GM23338 (cell line): ENCODE measurements around the gene M6PR. TPM values are rescaled to one million over a fixed set of nuclear protein-coding genes. Genes with fewer than 3 reads are reported as not detected.

Experiments
- ATAC-seq: fragments of 200-7000 bp; cut with Tn5 transposase; 3 replicates; pipeline ENCODE4 v1.9.1; 2020
- DNase-seq: peaks from one replicate; pipeline ENCODE4 v3.0.0-alpha.2; 2015; ENCODE audit warnings: low spot score
- H2AFZ ChIP-seq: fragments of 200-600 bp; sonication (generic); 2 replicates; pipeline ENCODE4 v1.8.0; 2016; ENCODE audit warnings: antibody characterized with exemption, mild to moderate bottlenecking, moderate library complexity
- H3F3A ChIP-seq: fragments of 200-600 bp; sonication (generic); replicated peaks from 2 replicates; pipeline ENCODE4 v1.8.0; 2017; ENCODE audit warnings: antibody characterized with exemption, mixed run types, low read depth
- H3K27ac ChIP-seq: fragments of 200-600 bp; sonication (generic); 2 replicates; pipeline ENCODE4 v1.6.1; 2016; ENCODE audit warnings: low read depth
- H3K27me3 ChIP-seq: fragments of 200-600 bp; sonication (generic); 2 replicates; pipeline ENCODE4 v1.8.0; 2016; ENCODE audit warnings: mild to moderate bottlenecking, mixed run types, moderate library complexity; ENCODE audit not compliant: insufficient read depth
- H3K36me3 ChIP-seq: fragments of 200-600 bp; sonication (generic); 2 replicates; pipeline ENCODE4 v1.8.0; 2016; ENCODE audit warnings: mild to moderate bottlenecking; ENCODE audit not compliant: insufficient read depth
- H3K4me1 ChIP-seq: fragments of 200-600 bp; sonication (generic); 2 replicates; pipeline ENCODE4 v1.8.0; 2016; ENCODE audit warnings: mild to moderate bottlenecking, moderate library complexity; ENCODE audit not compliant: insufficient read depth
- H3K4me2 ChIP-seq: fragments of 200-600 bp; sonication (generic); 2 replicates; pipeline ENCODE4 v1.7.1; 2017; ENCODE audit warnings: mixed run types
- H3K4me3 ChIP-seq: fragments of 200-600 bp; sonication (generic); 2 replicates; pipeline ENCODE4 v1.6.1; 2016; ENCODE audit warnings: mixed run types
- H3K79me2 ChIP-seq: fragments of 200-600 bp; sonication (generic); replicated peaks from 2 replicates; pipeline ENCODE4 v1.8.0; 2017; ENCODE audit warnings: mild to moderate bottlenecking; ENCODE audit not compliant: insufficient read depth
- H3K9me2 ChIP-seq: fragments of 200-600 bp; sonication (generic); 2 replicates; pipeline ENCODE4 v1.8.0; 2017; ENCODE audit not compliant: insufficient read depth
- H4K20me1 ChIP-seq: fragments of 200-600 bp; sonication (generic); replicated peaks from 2 replicates; pipeline ENCODE4 v1.8.0; 2017; ENCODE audit warnings: mild to moderate bottlenecking; ENCODE audit not compliant: insufficient read depth
- H3K27ac Mint-ChIP-seq: 2 replicates; pipeline ENCODE4 v1.8.0; 2020; ENCODE audit warnings: inconsistent platforms, mild to moderate bottlenecking, moderate library complexity, mixed read lengths
- H3K27me3 Mint-ChIP-seq: 3 replicates; pipeline ENCODE4 v1.8.0; 2022; ENCODE audit warnings: low read depth, mild to moderate bottlenecking, moderate library complexity, mixed read lengths, inconsistent platforms; ENCODE audit not compliant: insufficient read depth, poor library complexity
- H3K36me3 Mint-ChIP-seq: 3 replicates; pipeline ENCODE4 v1.8.0; 2021; ENCODE audit warnings: low read depth, mild to moderate bottlenecking, inconsistent platforms, moderate library complexity, mixed read lengths
- H3K4me1 Mint-ChIP-seq: 3 replicates; pipeline ENCODE4 v1.8.0; 2020; ENCODE audit warnings: mild to moderate bottlenecking, inconsistent platforms, mixed read lengths
- H3K4me3 Mint-ChIP-seq: 3 replicates; pipeline ENCODE4 v1.8.0; 2021; ENCODE audit warnings: moderate library complexity, mild to moderate bottlenecking, inconsistent platforms, mixed read lengths
- H3K9me3 Mint-ChIP-seq: 3 replicates; pipeline ENCODE4 v1.8.0; 2020; ENCODE audit warnings: moderate library complexity, mild to moderate bottlenecking, inconsistent platforms, mixed read lengths
- CREB1 ChIP-seq: fragments of 250-450 bp; sonication (Bioruptor Pico); IDR thresholded peaks from 2 replicates; pipeline ENCODE4 v1.5.0; 2020; ENCODE audit warnings: low read depth, mild to moderate bottlenecking, moderate library complexity
- EZH2 ChIP-seq: fragments of 200-600 bp; sonication (generic); IDR thresholded peaks from one replicate; pipeline ENCODE4 v1.8.0; 2017; ENCODE audit warnings: antibody characterized with exemption, mild to moderate bottlenecking, low read depth; ENCODE audit not compliant: unreplicated experiment
- EZH2phosphoT487 ChIP-seq: fragments of 200-600 bp; sonication (generic); IDR thresholded peaks from one replicate; pipeline ENCODE4 v1.8.1; 2018; ENCODE audit warnings: antibody characterized with exemption; ENCODE audit not compliant: unreplicated experiment
- NANOG ChIP-seq: IDR thresholded peaks from 2 replicates; pipeline ENCODE4 v1.6.1; 2016; ENCODE audit warnings: antibody characterized with exemption, borderline replicate concordance
- polyA plus RNA-seq: library from polyadenylated mRNA; unstranded; fragments of >200 nt; fragmentation: Nextera tagmentation; extraction: Ambion mirVana; gene quantifications from 2 replicates; pipeline ENCODE4 v1.2.1, GENCODE V29; 2016
- total RNA-seq: library from RNA; depleted of rRNA; stranded (reverse); fragments of >200 nt; shearing (Covaris generic); gene quantifications from 2 replicates; pipeline ENCODE4 v1.2.3, GENCODE V29; 2014
- TF ChIP-seq, protein P1 (sequence below): IDR thresholded peaks from one replicate; pipeline ENCODE4 v1.6.1; 2018; ENCODE audit warnings: antibody characterized with exemption; ENCODE audit not compliant: unreplicated experiment
- TF ChIP-seq, protein P2 (sequence below): fragments of 250-450 bp; sonication (Bioruptor Pico); IDR thresholded peaks from 2 replicates; pipeline ENCODE4 v1.5.0; 2020; ENCODE audit warnings: mild to moderate bottlenecking, moderate library complexity
- TF ChIP-seq, protein P3 (sequence below): IDR thresholded peaks from 2 replicates; pipeline ENCODE4 v1.6.1; 2016; ENCODE audit warnings: antibody characterized with exemption
- TF ChIP-seq, protein P4 (sequence below), 2 experiments: fragments of 200-600 bp in 1 of 2; sonication (generic) in 1 of 2; conservative IDR thresholded peaks; 2 replicates each; pipeline versions ENCODE4 v1.5.1 to v1.6.1; 2016 to 2017; ENCODE audit warnings: antibody characterized with exemption in 2 of 2, low read depth in 2 of 2, mild to moderate bottlenecking in 2 of 2, moderate library complexity in 1 of 2

Gene M6PR
- total and polyA plus RNA-seq, 2 experiments from 2014 or later = 103 to 147 TPM

DNA sequence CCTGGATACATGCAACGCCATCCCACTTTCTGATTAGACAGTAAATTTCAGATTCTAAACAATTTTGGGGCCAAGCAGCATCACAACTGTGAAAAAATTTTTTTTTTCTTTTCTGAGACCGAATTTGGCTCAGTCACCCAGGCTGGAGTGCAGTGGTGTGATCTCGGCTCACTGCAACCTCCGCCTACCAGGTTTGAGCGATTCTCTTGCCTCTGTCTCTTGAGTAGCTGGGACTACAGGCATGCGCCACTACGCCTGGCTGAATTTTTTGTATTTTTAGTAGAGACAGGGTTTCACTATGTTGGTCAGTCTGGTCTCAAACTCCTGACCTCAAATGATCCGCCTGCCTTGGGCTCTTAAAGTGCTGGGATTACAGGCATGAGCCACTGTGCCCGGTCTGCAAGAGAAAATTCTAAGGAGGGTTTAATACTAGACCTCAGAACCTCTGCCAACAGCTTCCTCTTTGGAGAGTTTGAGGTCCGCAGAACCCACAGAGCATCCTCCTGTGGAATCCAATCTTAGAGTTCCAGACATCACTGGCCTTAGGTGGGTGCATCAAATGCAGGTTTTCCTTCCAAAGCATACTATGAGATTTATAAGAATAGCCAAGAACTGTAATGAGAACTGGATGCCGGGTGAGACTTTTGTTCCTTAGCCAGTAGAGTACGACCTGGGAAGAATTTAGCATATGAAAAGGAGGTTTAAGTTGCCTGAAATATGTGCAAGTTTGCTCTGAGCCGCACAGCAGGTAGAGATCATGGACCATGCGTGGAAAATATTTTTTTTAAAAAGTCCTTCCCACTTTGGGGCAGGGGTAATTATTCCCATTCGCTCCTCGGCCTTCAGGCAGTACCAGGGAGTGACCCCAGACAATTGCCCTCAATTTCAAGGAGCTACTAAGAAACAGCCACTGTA lies 42.9 kb downstream of the M6PR start (continued):
- TF ChIP-seq, protein P1, sequence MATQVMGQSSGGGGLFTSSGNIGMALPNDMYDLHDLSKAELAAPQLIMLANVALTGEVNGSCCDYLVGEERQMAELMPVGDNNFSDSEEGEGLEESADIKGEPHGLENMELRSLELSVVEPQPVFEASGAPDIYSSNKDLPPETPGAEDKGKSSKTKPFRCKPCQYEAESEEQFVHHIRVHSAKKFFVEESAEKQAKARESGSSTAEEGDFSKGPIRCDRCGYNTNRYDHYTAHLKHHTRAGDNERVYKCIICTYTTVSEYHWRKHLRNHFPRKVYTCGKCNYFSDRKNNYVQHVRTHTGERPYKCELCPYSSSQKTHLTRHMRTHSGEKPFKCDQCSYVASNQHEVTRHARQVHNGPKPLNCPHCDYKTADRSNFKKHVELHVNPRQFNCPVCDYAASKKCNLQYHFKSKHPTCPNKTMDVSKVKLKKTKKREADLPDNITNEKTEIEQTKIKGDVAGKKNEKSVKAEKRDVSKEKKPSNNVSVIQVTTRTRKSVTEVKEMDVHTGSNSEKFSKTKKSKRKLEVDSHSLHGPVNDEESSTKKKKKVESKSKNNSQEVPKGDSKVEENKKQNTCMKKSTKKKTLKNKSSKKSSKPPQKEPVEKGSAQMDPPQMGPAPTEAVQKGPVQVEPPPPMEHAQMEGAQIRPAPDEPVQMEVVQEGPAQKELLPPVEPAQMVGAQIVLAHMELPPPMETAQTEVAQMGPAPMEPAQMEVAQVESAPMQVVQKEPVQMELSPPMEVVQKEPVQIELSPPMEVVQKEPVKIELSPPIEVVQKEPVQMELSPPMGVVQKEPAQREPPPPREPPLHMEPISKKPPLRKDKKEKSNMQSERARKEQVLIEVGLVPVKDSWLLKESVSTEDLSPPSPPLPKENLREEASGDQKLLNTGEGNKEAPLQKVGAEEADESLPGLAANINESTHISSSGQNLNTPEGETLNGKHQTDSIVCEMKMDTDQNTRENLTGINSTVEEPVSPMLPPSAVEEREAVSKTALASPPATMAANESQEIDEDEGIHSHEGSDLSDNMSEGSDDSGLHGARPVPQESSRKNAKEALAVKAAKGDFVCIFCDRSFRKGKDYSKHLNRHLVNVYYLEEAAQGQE = no peak
- TF ChIP-seq EZH2phosphoT487 = no peak

DNA sequence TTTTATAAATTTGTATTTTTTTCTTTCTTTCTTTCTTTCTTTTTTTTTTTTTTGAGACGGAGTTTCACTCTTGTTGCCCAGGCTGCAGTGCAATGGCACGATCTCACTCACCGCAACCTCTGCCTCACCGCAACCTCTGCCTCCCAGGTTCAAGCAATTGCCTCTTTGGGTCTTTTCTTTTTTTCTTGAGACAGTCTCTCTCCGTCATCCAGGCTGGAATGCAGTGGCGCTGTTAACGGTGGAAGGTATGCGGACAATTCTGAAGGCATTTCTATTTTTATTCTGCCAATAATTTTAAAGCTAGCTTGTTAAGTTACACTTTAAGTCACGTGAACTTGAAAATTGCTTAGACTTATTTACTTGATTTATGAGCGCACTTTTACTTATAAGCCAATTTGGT lies 43.9 kb downstream of the M6PR start:
- Mint-ChIP-seq H3K27me3 (peaks cover 5% of the 10 kb centered on the region), H3K4me3 (no peak overlapping the region; the same call in 2 of the 3 replicates), H3K9me3 (peaks cover 25% of the 10 kb centered on the region), H3K4me1 (peaks cover 43% of the 10 kb centered on the region), H3K27ac (peak overlapping the region; percentile 99), H3K36me3 (peaks cover 36% of the 10 kb centered on the region)
- peak overlapping the region; percentile 30; the same call in 1 of the 2 replicates for H3K4me2 ChIP-seq
- ATAC-seq = peak; percentile 42
- peak; percentile 55 for DNase-seq
- H2AFZ ChIP-seq = no peak overlapping the region
- no peaks in the 10 kb centered on the region for H4K20me1 ChIP-seq
- H3K79me2 ChIP-seq = no peaks in the 10 kb centered on the region
- H3K4me1 ChIP-seq = peaks cover 33% of the 10 kb centered on the region
- no peaks in the 10 kb centered on the region for H3K36me3 ChIP-seq
- peaks cover 4% of the 10 kb centered on the region; the same call in 1 of the 2 replicates for H3F3A ChIP-seq
- TF ChIP-seq CREB1 (no peak), NANOG (no peak; the same call in 1 of the 2 replicates), EZH2phosphoT487 (no peak), EZH2 (no peak)
- TF ChIP-seq, protein P2, sequence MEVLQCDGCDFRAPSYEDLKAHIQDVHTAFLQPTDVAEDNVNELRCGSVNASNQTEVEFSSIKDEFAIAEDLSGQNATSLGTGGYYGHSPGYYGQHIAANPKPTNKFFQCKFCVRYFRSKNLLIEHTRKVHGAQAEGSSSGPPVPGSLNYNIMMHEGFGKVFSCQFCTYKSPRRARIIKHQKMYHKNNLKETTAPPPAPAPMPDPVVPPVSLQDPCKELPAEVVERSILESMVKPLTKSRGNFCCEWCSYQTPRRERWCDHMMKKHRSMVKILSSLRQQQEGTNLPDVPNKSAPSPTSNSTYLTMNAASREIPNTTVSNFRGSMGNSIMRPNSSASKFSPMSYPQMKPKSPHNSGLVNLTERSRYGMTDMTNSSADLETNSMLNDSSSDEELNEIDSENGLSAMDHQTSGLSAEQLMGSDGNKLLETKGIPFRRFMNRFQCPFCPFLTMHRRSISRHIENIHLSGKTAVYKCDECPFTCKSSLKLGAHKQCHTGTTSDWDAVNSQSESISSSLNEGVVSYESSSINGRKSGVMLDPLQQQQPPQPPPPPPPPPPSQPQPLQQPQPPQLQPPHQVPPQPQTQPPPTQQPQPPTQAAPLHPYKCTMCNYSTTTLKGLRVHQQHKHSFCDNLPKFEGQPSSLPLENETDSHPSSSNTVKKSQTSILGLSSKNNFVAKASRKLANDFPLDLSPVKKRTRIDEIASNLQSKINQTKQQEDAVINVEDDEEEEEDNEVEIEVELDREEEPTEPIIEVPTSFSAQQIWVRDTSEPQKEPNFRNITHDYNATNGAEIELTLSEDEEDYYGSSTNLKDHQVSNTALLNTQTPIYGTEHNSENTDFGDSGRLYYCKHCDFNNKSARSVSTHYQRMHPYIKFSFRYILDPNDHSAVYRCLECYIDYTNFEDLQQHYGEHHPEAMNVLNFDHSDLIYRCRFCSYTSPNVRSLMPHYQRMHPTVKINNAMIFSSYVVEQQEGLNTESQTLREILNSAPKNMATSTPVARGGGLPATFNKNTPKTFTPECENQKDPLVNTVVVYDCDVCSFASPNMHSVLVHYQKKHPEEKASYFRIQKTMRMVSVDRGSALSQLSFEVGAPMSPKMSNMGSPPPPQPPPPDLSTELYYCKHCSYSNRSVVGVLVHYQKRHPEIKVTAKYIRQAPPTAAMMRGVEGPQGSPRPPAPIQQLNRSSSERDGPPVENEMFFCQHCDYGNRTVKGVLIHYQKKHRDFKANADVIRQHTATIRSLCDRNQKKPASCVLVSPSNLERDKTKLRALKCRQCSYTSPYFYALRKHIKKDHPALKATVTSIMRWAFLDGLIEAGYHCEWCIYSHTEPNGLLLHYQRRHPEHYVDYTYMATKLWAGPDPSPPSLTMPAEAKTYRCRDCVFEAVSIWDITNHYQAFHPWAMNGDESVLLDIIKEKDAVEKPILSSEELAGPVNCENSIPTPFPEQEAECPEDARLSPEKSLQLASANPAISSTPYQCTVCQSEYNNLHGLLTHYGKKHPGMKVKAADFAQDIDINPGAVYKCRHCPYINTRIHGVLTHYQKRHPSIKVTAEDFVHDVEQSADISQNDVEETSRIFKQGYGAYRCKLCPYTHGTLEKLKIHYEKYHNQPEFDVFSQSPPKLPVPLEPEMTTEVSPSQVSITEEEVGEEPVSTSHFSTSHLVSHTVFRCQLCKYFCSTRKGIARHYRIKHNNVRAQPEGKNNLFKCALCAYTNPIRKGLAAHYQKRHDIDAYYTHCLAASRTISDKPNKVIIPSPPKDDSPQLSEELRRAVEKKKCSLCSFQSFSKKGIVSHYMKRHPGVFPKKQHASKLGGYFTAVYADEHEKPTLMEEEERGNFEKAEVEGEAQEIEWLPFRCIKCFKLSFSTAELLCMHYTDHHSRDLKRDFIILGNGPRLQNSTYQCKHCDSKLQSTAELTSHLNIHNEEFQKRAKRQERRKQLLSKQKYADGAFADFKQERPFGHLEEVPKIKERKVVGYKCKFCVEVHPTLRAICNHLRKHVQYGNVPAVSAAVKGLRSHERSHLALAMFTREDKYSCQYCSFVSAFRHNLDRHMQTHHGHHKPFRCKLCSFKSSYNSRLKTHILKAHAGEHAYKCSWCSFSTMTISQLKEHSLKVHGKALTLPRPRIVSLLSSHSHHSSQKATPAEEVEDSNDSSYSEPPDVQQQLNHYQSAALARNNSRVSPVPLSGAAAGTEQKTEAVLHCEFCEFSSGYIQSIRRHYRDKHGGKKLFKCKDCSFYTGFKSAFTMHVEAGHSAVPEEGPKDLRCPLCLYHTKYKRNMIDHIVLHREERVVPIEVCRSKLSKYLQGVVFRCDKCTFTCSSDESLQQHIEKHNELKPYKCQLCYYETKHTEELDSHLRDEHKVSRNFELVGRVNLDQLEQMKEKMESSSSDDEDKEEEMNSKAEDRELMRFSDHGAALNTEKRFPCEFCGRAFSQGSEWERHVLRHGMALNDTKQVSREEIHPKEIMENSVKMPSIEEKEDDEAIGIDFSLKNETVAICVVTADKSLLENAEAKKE (CRISPR knock-in tag) = no peak
- TF ChIP-seq, protein P3, sequence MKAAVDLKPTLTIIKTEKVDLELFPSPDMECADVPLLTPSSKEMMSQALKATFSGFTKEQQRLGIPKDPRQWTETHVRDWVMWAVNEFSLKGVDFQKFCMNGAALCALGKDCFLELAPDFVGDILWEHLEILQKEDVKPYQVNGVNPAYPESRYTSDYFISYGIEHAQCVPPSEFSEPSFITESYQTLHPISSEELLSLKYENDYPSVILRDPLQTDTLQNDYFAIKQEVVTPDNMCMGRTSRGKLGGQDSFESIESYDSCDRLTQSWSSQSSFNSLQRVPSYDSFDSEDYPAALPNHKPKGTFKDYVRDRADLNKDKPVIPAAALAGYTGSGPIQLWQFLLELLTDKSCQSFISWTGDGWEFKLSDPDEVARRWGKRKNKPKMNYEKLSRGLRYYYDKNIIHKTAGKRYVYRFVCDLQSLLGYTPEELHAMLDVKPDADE = no peak
- TF ChIP-seq, protein P4, sequence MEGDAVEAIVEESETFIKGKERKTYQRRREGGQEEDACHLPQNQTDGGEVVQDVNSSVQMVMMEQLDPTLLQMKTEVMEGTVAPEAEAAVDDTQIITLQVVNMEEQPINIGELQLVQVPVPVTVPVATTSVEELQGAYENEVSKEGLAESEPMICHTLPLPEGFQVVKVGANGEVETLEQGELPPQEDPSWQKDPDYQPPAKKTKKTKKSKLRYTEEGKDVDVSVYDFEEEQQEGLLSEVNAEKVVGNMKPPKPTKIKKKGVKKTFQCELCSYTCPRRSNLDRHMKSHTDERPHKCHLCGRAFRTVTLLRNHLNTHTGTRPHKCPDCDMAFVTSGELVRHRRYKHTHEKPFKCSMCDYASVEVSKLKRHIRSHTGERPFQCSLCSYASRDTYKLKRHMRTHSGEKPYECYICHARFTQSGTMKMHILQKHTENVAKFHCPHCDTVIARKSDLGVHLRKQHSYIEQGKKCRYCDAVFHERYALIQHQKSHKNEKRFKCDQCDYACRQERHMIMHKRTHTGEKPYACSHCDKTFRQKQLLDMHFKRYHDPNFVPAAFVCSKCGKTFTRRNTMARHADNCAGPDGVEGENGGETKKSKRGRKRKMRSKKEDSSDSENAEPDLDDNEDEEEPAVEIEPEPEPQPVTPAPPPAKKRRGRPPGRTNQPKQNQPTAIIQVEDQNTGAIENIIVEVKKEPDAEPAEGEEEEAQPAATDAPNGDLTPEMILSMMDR (conservative IDR thresholded peaks at IDR 0.05; ENCODE audit: low read depth in 2 of 2) = no peak
- no peak overlapping the region for H3K4me3 ChIP-seq
- no peaks in the 10 kb centered on the region for H3K9me2 ChIP-seq
- peak overlapping the region; percentile 95 for H3K27ac ChIP-seq
- no peaks in the 10 kb centered on the region for H3K27me3 ChIP-seq
